SK-N-DZ (cell line): ENCODE data around the gene GRIK3.

Experiments used
- DNase-seq: peaks from one replicate; pipeline ENCODE4 v3.0.0-alpha.2; 2015; ENCODE audit warnings: low spot score

Gene GRIK3

GRCh38 chr1:36880155-36881067 lies 153.9 kb downstream of the GRIK3 start:
- DNase-seq, result no peak

- no peak for DNase-seq
Measured at GRCh38 chr1:36879613-36880012, 154.7 kb downstream of the GRIK3 start.

- no peak for DNase-seq
Measured at GRCh38 chr1:36876990-36877389, 157.3 kb downstream of the GRIK3 start.

GRCh38 chr1:36874271-36875060 lies 159.8 kb downstream of the GRIK3 start:
- no peak for DNase-seq

GRCh38 chr1:36872858-36873257 lies 161.5 kb downstream of the GRIK3 start:
- DNase-seq, result no peak

GRCh38 chr1:36872126-36872754 lies 162.1 kb downstream of the GRIK3 start:
- no peak for DNase-seq

- no peak for DNase-seq
Measured at GRCh38 chr1:36871146-36871971, 163.0 kb downstream of the GRIK3 start.

- no peak for DNase-seq
Measured at GRCh38 chr1:36869826-36870225, 164.5 kb downstream of the GRIK3 start.

- no peak for DNase-seq
Measured at GRCh38 chr1:36869054-36869453, 165.3 kb downstream of the GRIK3 start.

- DNase-seq, result no peak
Measured at GRCh38 chr1:36867575-36867974, 166.7 kb downstream of the GRIK3 start.

- no peak for DNase-seq
Measured at GRCh38 chr1:36866169-36866814, 168.0 kb downstream of the GRIK3 start.

- DNase-seq, result no peak
Measured at GRCh38 chr1:36865602-36865900, 168.8 kb downstream of the GRIK3 start.

GRCh38 chr1:36864823-36865601 lies 169.3 kb downstream of the GRIK3 start:
- no peak for DNase-seq

GRCh38 chr1:36864182-36864822 lies 170.0 kb downstream of the GRIK3 start:
- no peak for DNase-seq

GRCh38 chr1:36863500-36863899 lies 170.8 kb downstream of the GRIK3 start:
- no peak for DNase-seq

- no peak for DNase-seq
Measured at GRCh38 chr1:36863061-36863460, 171.3 kb downstream of the GRIK3 start.

- DNase-seq, result no peak
Measured at GRCh38 chr1:36861375-36861774, 172.9 kb downstream of the GRIK3 start.

- no peak for DNase-seq
Measured at GRCh38 chr1:36859926-36860325, 174.4 kb downstream of the GRIK3 start.

- no peak for DNase-seq
Measured at GRCh38 chr1:36858981-36859380, 175.3 kb downstream of the GRIK3 start.

- no peak for DNase-seq
Measured at GRCh38 chr1:36858553-36858952, 175.8 kb downstream of the GRIK3 start.
